ENCODE measurements around the gene CISD1.

GRCh38 chr10:58326967-58327381 is 58.0 kb downstream of the CISD1 start:
- no peak for TF ChIP-seq SIN3A (IDR thresholded peaks at IDR 0.05; ENCODE audit: borderline replicate concordance, insufficient read depth, low read length)
- no peak for TF ChIP-seq POLR2AphosphoS5 (IDR thresholded peaks at IDR 0.05; ENCODE audit: low read depth, low read length)
- TF ChIP-seq, protein P1, sequence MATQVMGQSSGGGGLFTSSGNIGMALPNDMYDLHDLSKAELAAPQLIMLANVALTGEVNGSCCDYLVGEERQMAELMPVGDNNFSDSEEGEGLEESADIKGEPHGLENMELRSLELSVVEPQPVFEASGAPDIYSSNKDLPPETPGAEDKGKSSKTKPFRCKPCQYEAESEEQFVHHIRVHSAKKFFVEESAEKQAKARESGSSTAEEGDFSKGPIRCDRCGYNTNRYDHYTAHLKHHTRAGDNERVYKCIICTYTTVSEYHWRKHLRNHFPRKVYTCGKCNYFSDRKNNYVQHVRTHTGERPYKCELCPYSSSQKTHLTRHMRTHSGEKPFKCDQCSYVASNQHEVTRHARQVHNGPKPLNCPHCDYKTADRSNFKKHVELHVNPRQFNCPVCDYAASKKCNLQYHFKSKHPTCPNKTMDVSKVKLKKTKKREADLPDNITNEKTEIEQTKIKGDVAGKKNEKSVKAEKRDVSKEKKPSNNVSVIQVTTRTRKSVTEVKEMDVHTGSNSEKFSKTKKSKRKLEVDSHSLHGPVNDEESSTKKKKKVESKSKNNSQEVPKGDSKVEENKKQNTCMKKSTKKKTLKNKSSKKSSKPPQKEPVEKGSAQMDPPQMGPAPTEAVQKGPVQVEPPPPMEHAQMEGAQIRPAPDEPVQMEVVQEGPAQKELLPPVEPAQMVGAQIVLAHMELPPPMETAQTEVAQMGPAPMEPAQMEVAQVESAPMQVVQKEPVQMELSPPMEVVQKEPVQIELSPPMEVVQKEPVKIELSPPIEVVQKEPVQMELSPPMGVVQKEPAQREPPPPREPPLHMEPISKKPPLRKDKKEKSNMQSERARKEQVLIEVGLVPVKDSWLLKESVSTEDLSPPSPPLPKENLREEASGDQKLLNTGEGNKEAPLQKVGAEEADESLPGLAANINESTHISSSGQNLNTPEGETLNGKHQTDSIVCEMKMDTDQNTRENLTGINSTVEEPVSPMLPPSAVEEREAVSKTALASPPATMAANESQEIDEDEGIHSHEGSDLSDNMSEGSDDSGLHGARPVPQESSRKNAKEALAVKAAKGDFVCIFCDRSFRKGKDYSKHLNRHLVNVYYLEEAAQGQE (IDR thresholded peaks at IDR 0.05; ENCODE audit: insufficient read depth in 1 of 2, low read depth in 2 of 2, low read length in 2 of 2) = no peak
